WI38 (cell line): Measurements from ENCODE around the gene LZTR1.

Experiments used
- H3K4me3 ChIP-seq: 2 replicates; pipeline ENCODE4 v1.5.1; 2011; ENCODE audit warnings: low read depth, mild to moderate bottlenecking, control low read depth, low read length
- TF ChIP-seq, protein P1 (sequence below): IDR thresholded peaks from 2 replicates; pipeline ENCODE4 v1.5.1; 2012; ENCODE audit warnings: low read depth, mild to moderate bottlenecking, control low read depth, low read length

The LZTR1 gene

DNA sequence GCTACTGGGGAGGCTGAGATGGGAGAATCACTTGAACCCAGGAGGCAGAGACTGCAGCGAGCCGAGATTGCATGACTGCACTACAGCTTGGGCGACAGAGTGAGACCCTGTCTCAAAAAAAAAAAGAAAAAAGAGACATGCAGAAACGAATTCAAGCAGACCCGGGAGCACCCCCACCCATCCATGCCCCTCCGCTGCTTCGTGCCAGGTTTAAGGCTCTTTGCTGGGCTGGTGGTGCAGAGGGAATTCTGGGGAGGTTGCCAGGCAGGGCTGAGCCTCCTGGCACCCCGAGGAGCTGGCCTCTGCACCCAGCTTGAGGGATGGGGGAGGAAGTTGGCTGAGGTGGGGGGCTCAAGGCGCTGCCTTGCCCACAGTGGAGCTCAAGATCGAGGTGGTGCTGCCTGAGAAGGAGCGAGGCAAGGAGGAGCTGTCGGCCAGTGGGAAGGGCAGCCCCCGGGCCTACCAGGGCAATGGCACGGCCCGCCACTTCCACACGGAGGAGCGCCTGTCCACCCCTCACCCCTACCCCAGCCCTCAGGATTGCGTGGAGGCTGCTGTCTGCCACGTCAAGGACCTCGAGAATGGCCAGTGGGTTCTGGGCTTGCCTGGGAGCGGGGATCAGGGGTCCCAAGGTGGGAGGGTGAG is 9.0 kb upstream of the LZTR1 start:
- H3K4me3 ChIP-seq: no peak overlapping the region
- TF ChIP-seq, protein P1, sequence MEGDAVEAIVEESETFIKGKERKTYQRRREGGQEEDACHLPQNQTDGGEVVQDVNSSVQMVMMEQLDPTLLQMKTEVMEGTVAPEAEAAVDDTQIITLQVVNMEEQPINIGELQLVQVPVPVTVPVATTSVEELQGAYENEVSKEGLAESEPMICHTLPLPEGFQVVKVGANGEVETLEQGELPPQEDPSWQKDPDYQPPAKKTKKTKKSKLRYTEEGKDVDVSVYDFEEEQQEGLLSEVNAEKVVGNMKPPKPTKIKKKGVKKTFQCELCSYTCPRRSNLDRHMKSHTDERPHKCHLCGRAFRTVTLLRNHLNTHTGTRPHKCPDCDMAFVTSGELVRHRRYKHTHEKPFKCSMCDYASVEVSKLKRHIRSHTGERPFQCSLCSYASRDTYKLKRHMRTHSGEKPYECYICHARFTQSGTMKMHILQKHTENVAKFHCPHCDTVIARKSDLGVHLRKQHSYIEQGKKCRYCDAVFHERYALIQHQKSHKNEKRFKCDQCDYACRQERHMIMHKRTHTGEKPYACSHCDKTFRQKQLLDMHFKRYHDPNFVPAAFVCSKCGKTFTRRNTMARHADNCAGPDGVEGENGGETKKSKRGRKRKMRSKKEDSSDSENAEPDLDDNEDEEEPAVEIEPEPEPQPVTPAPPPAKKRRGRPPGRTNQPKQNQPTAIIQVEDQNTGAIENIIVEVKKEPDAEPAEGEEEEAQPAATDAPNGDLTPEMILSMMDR: no peak

DNA sequence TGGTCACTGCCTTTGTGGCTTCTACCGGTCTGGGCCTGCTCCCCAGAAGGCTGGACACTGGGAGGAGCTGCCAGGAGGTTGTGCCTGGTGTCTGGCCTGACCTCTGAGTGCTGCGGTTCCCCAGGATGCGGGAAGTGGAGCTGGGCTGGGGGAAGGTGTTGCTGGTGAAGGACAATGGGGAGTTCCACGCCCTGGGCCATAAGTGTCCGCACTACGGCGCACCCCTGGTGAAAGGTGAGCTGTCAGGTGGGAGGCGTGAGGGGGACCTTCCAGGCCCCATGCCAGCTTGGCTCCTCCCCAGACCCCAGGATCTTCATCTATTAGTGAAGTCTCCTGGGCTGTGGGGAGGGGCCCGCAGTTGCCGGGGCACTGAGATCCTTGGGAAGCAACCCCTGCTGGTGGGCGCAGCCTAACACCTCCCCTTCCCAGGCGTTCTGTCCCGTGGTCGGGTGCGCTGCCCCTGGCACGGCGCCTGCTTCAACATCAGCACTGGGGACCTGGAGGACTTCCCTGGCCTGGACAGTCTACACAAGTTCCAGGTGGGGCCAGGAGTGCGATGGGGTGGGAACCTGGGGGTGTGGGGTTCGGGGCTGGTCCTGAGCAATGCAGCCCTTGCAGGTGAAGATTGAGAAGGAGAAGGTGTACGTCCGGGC is 8.3 kb upstream of the LZTR1 start:
- TF ChIP-seq, protein P1: no peak
- H3K4me3 ChIP-seq: no peak overlapping the region

DNA sequence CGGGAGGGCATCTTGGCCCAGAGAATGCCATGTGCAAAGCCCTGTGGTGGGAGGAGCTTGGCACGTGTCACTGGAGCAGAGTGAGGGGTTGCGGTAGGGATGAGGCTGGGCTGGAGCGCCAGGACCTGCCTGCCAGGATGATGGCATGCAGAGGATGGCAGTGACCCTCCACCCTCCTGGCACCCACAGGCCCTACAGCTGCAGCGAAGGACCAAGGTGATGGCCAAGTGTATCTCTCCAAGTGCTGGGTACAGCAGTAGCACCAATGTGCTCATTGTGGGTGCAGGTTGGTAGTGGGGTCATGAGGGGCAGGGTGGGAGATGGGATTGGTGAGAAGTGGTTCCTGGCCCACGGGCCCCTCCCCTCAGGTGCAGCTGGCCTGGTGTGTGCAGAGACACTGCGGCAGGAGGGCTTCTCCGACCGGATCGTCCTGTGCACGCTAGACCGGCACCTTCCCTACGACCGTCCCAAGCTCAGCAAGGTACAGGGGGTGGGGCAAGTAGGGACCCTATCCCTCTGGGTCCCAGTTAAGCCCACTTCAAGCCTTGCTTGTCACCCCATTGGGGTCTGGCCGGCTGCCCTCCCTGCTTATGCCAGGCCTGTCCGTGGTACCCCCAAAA is 7.7 kb upstream of the LZTR1 start:
- H3K4me3 ChIP-seq: no peak overlapping the region
- TF ChIP-seq, protein P1: no peak

DNA sequence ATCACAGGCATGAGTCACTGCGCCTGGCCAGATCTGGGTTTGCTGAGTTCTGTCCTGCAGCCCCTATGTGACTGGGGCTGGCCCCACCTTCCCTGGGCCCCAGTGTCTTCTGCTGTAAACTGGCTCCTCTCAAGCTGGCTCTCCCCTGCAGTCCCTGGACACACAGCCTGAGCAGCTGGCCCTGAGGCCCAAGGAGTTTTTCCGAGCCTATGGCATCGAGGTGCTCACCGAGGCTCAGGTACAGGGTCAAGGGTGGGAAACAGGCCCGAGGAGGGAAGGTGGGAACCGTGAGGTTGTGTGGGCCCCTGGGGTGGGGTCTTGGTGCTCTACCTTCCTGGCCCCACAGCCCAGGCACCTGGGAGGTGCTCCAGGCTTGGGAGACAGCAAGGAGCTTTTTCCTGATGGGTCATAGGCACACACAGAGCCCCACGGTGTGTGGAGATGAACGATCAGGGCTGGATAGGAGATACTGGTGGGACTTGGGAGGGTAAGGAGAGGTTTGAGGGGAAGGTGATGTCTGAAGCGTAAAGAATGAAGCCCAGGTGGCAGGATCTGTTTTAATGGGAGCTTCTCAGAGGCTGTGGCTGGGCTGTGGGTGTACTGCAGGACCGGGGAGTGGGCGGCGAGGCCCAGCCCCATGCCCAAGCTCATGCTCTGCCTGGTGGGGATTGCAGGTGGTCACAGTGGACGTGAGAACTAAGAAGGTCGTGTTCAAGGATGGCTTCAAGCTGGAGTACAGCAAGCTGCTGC is 6.4 kb upstream of the LZTR1 start:
- no peak overlapping the region for H3K4me3 ChIP-seq
- TF ChIP-seq, protein P1: no peak

DNA sequence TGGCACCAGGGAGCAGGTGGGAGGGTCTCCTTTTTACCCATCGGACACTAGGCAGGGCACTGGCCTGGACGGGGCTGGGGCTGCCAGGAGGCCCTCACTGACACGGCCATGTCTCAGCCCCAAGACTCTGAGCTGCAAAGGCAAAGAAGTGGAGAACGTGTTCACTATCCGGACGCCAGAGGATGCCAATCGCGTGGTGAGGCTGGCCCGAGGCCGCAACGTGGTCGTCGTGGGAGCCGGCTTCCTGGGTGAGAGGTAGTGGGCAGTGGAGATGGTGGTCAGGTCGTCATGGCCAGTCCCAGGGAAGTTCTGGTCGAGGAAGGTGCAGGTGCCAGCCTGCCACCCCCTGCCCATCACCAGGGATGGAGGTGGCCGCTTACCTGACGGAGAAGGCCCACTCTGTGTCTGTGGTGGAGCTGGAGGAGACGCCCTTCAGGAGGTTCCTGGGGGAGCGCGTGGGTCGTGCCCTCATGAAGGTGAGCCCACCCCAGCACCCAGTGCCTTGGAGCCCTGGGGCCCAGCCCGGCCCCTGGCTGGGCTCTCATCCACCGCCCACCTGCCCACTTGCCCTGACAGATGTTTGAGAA is 5.7 kb upstream of the LZTR1 start:
- H3K4me3 ChIP-seq: no peak overlapping the region
- TF ChIP-seq, protein P1: no peak

DNA sequence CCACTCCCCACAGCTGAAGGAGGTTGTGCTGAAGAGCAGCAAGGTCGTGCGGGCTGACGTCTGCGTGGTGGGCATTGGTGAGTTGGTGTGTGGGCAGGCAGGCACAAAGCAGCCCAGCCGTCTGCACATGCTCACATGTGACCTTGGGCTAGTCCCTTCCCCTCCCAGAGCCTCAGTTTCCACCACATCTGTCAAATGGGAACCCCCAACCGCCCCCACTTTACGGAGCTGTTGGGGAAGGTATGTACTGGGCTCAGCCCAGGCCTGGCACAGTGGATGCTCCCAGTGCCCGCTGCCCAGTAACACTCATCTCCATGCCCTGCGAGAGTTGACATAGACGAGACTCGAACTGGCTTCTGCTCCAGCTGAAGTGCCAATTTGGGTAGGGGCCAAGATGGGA is 5.1 kb upstream of the LZTR1 start:
- TF ChIP-seq, protein P1: no peak
- H3K4me3 ChIP-seq: no peak overlapping the region
